Activated CD8-positive, alpha-beta T cell treated with anti-CD3 and anti-CD28 coated beads, Interleukin-2, amount 10 ng/mL, durations not matched to agents 7 days and 5 days (primary cell): ENCODE data around the gene HMCN1. TPM values are rescaled to one million over a fixed set of nuclear protein-coding genes. Genes with fewer than 3 reads are reported as not detected.

Experiments
- ATAC-seq: fragments of 150-1000 bp; cut with Tn5 transposase; one replicate; pipeline ENCODE4 v1.10.0; 2021; ENCODE audit warnings: moderate library complexity
- CTCF ChIA-PET: fragments of 350-600 bp; sonication (Branson Sonifier 250); formaldehyde crosslinking; loops from one replicate; lab custom pipeline; 2021; ENCODE audit warnings: antibody characterized with exemption; lab: Charles Lee
- POLR2A ChIA-PET: fragments of 350-600 bp; sonication (Branson Sonifier 250); formaldehyde crosslinking; loops from one replicate; lab custom pipeline; 2021; ENCODE audit warnings: antibody characterized with exemption; lab: Charles Lee
- DNase-seq: peaks from one replicate; pipeline ENCODE4 v3.0.0-alpha.2; 2020
- H3K27ac Mint-ChIP-seq: one replicate; pipeline ENCODE4 v1.8.0; 2021; ENCODE audit warnings: mild to moderate bottlenecking, mixed read lengths
- H3K27me3 Mint-ChIP-seq: one replicate; pipeline ENCODE4 v1.8.0; 2021; ENCODE audit warnings: low read depth, mixed read lengths
- H3K36me3 Mint-ChIP-seq: one replicate; pipeline ENCODE4 v1.8.0; 2021; ENCODE audit warnings: low read depth, mixed read lengths
- H3K4me1 Mint-ChIP-seq: one replicate; pipeline ENCODE4 v1.8.0; 2021; ENCODE audit warnings: low read depth, mixed read lengths
- H3K4me3 Mint-ChIP-seq: one replicate; pipeline ENCODE4 v1.8.0; 2021; ENCODE audit warnings: mild to moderate bottlenecking, mixed read lengths
- H3K9me3 Mint-ChIP-seq: one replicate; pipeline ENCODE4 v1.8.0; 2022; ENCODE audit warnings: mixed read lengths; ENCODE audit not compliant: insufficient read depth
- total RNA-seq, 2 experiments: library from RNA; stranded (reverse); gene quantifications; one replicate each; pipeline ENCODE4 v1.2.3, GENCODE V29; 2021

The HMCN1 gene
- total RNA-seq, 2 experiments from 2014 or later, result 0.05 to 0.18 TPM

GRCh38 chr1:185716095-185716494 lies 18.1 kb upstream of the HMCN1 start:
- H3K27ac Mint-ChIP-seq, result no peak overlapping the region
- ChIA-PET CTCF (no interaction called here), POLR2A (no interaction called here)
- H3K4me1 Mint-ChIP-seq, result no peaks in the 10 kb centered on the region
- H3K9me3 Mint-ChIP-seq, result no peaks in the 10 kb centered on the region
- H3K4me3 Mint-ChIP-seq, result no peak overlapping the region
- DNase-seq (no peak), ATAC-seq (no peak)
- peaks cover 26% of the 10 kb centered on the region for H3K27me3 Mint-ChIP-seq
- H3K36me3 Mint-ChIP-seq, result no peaks in the 10 kb centered on the region

- Mint-ChIP-seq H3K4me3 (no peak overlapping the region), H3K9me3 (no peaks in the 10 kb centered on the region), H3K36me3 (no peaks in the 10 kb centered on the region), H3K27me3 (peaks cover 29% of the 10 kb centered on the region), H3K27ac (no peak overlapping the region), H3K4me1 (no peaks in the 10 kb centered on the region)
- ATAC-seq, result no peak
- ChIA-PET CTCF (no interaction called here), POLR2A (no interaction called here)
- no peak for DNase-seq
Observed at GRCh38 chr1:185719021-185719420, 15.2 kb upstream of the HMCN1 start.

GRCh38 chr1:185720633-185721272 lies 13.4 kb upstream of the HMCN1 start:
- ATAC-seq, result no peak
- no peaks in the 10 kb centered on the region for H3K4me1 Mint-ChIP-seq
- H3K4me3 Mint-ChIP-seq, result no peak overlapping the region
- no peak for DNase-seq
- CTCF ChIA-PET, result interaction anchor here (0.7 to 2.3 kb wide), 5 partner anchors 9 to 563 kb away, joined by 3 to 7 read pairs (median 3); partner anchors contain the start of gene HMCN1
- H3K27ac Mint-ChIP-seq, result no peak overlapping the region
- H3K27me3 Mint-ChIP-seq, result peaks cover 19% of the 10 kb centered on the region
- POLR2A ChIA-PET, result no interaction called here
- H3K36me3 Mint-ChIP-seq, result no peaks in the 10 kb centered on the region
- no peaks in the 10 kb centered on the region for H3K9me3 Mint-ChIP-seq

GRCh38 chr1:185721553-185721952 lies 12.6 kb upstream of the HMCN1 start:
- Mint-ChIP-seq H3K4me3 (no peak overlapping the region), H3K4me1 (no peaks in the 10 kb centered on the region), H3K27me3 (peaks cover 16% of the 10 kb centered on the region), H3K9me3 (no peaks in the 10 kb centered on the region), H3K27ac (no peak overlapping the region), H3K36me3 (no peaks in the 10 kb centered on the region)
- ATAC-seq (no peak), DNase-seq (no peak)
- ChIA-PET CTCF (interaction anchor here (2.3 kb wide), 1 partner anchor 13 kb away, joined by 7 read pairs; the partner anchor contains the start of gene HMCN1), POLR2A (no interaction called here)

- peaks cover 16% of the 10 kb centered on the region for H3K27me3 Mint-ChIP-seq
- ChIA-PET POLR2A (no interaction called here), CTCF (no interaction called here)
- DNase-seq (no peak), ATAC-seq (no peak)
- H3K27ac Mint-ChIP-seq, result no peak overlapping the region
- H3K9me3 Mint-ChIP-seq, result no peaks in the 10 kb centered on the region
- no peaks in the 10 kb centered on the region for H3K36me3 Mint-ChIP-seq
- H3K4me3 Mint-ChIP-seq, result no peak overlapping the region
- H3K4me1 Mint-ChIP-seq, result no peaks in the 10 kb centered on the region
Observed at GRCh38 chr1:185722098-185722497, 12.1 kb upstream of the HMCN1 start.

- no peak for ATAC-seq
- ChIA-PET POLR2A (no interaction called here), CTCF (interaction anchor here (2.0 kb wide), 1 partner anchor 558 kb away, joined by 6 read pairs; no protein-coding TSS in a partner anchor)
- H3K4me1 Mint-ChIP-seq, result no peaks in the 10 kb centered on the region
- H3K36me3 Mint-ChIP-seq, result no peaks in the 10 kb centered on the region
- H3K9me3 Mint-ChIP-seq, result peaks cover 12% of the 10 kb centered on the region
- H3K27me3 Mint-ChIP-seq, result peaks cover 15% of the 10 kb centered on the region
- H3K4me3 Mint-ChIP-seq, result no peak overlapping the region
- DNase-seq, result no peak
- H3K27ac Mint-ChIP-seq, result no peak overlapping the region
Observed at GRCh38 chr1:185727726-185728125, 6.5 kb upstream of the HMCN1 start.

GRCh38 chr1:185731446-185731845 lies 2.7 kb upstream of the HMCN1 start:
- POLR2A ChIA-PET, result no interaction called here
- Mint-ChIP-seq H3K4me3 (no peak overlapping the region), H3K36me3 (no peaks in the 10 kb centered on the region), H3K27ac (no peak overlapping the region), H3K9me3 (peaks cover 12% of the 10 kb centered on the region), H3K4me1 (peaks cover 16% of the 10 kb centered on the region), H3K27me3 (peaks cover 43% of the 10 kb centered on the region)
- DNase-seq (no peak), ATAC-seq (no peak)
- CTCF ChIA-PET, result no interaction called here

- H3K27ac Mint-ChIP-seq, result no peak overlapping the region
- DNase-seq, result no peak
- H3K9me3 Mint-ChIP-seq, result peaks cover 12% of the 10 kb centered on the region
- no peak for ATAC-seq
- H3K4me3 Mint-ChIP-seq, result no peak overlapping the region
- H3K36me3 Mint-ChIP-seq, result no peaks in the 10 kb centered on the region
- H3K4me1 Mint-ChIP-seq, result peaks cover 16% of the 10 kb centered on the region
- H3K27me3 Mint-ChIP-seq, result peaks cover 47% of the 10 kb centered on the region
- POLR2A ChIA-PET, result no interaction called here
- CTCF ChIA-PET, result interaction anchor here (1.0 kb wide), 1 partner anchor 12 kb away, joined by 3 read pairs; no protein-coding TSS in a partner anchor
Observed at GRCh38 chr1:185732951-185733350, 1.2 kb upstream of the HMCN1 start.

GRCh38 chr1:185734929-185735700 lies 924 bp downstream of the HMCN1 start:
- ATAC-seq, result no peak
- H3K27ac Mint-ChIP-seq, result no peak overlapping the region

GRCh38 chr1:185735701-185736064 lies 1.5 kb downstream of the HMCN1 start:
- POLR2A ChIA-PET, result no interaction called here
- peaks cover 16% of the 10 kb centered on the region for H3K4me1 Mint-ChIP-seq
- no peak for DNase-seq
- peaks cover 10% of the 10 kb centered on the region for H3K9me3 Mint-ChIP-seq
- no peak for ATAC-seq
- no peak overlapping the region for H3K4me3 Mint-ChIP-seq
- CTCF ChIA-PET, result no interaction called here
- H3K27ac Mint-ChIP-seq, result no peak overlapping the region
- no peaks in the 10 kb centered on the region for H3K36me3 Mint-ChIP-seq
- peaks cover 51% of the 10 kb centered on the region for H3K27me3 Mint-ChIP-seq

More at GRCh38 chr1:185734929-185735700, 924 bp downstream of the HMCN1 start:
- H3K36me3 Mint-ChIP-seq, result no peaks in the 10 kb centered on the region
- H3K27me3 Mint-ChIP-seq, result peaks cover 51% of the 10 kb centered on the region
- DNase-seq, result no peak
- POLR2A ChIA-PET, result no interaction called here
- CTCF ChIA-PET, result interaction anchor here (2.1 kb wide), 1 partner anchor 15 kb away, joined by 7 read pairs; no protein-coding TSS in a partner anchor
- peaks cover 12% of the 10 kb centered on the region for H3K9me3 Mint-ChIP-seq
- H3K4me1 Mint-ChIP-seq, result peaks cover 16% of the 10 kb centered on the region
- no peak overlapping the region for H3K4me3 Mint-ChIP-seq

- ATAC-seq (no peak), DNase-seq (no peak)
- peaks cover 1% of the 10 kb centered on the region for H3K4me1 Mint-ChIP-seq
- H3K27ac Mint-ChIP-seq, result no peak overlapping the region
- H3K27me3 Mint-ChIP-seq, result peaks cover 31% of the 10 kb centered on the region
- ChIA-PET POLR2A (no interaction called here), CTCF (no interaction called here)
- no peaks in the 10 kb centered on the region for H3K36me3 Mint-ChIP-seq
- no peaks in the 10 kb centered on the region for H3K9me3 Mint-ChIP-seq
- H3K4me3 Mint-ChIP-seq, result no peak overlapping the region
Observed at GRCh38 chr1:185739967-185740366, 5.8 kb downstream of the HMCN1 start.

- Mint-ChIP-seq H3K36me3 (no peaks in the 10 kb centered on the region), H3K27me3 (peaks cover 21% of the 10 kb centered on the region), H3K4me3 (no peak overlapping the region), H3K9me3 (no peaks in the 10 kb centered on the region), H3K4me1 (no peaks in the 10 kb centered on the region), H3K27ac (no peak overlapping the region)
- POLR2A ChIA-PET, result no interaction called here
- CTCF ChIA-PET, result no interaction called here
- DNase-seq, result no peak
- ATAC-seq, result no peak
Observed at GRCh38 chr1:185741551-185741950, 7.4 kb downstream of the HMCN1 start.
